ENCODE results near the gene ZNF579.

DNA sequence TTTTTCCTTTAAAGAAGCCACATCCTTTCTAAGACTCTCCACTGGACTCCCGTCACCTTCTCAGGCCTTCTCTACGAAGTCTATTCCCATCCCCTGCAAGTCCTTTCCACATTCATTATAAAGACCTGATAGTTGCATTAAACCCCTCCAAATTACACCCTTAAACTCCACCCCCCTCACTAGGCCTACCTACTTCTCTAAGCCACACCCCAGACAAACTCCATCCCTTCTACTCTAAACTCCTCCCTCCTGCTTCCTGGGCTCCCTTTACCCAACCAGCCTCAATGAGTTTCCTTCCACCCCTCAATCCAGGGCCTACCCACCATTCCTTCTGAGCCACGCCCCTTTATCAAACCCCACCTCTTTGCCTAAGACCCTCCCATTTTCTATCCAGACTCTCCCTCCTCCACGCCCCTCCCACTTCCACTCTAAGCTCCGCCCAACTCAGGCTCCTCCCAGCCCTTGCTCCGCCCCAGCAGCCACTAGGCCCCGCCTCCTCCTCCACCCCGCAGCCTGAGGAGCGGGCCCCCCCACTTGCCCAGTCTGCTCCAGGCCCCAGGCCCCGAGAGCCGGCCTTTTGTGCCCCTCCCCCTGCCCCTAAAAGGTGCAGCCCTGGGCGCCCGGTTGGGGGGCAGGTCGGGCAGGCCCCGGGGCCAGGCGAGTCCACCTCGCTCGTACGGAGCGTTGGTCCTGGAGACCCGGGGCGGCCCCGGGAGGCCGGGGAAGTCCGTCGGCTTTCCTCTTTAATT is 18.2 kb upstream of the ZNF579 start:
- TF ChIP-seq POLR2A (IDR thresholded peaks at IDR 0.05; ENCODE audit: low read depth, low read length) = no peak
- no peak for TF ChIP-seq EZH2 (IDR thresholded peaks at IDR 0.05; ENCODE audit: borderline replicate concordance, low read depth, low read length, severe bottlenecking)
- TF ChIP-seq POLR2AphosphoS5 (IDR thresholded peaks at IDR 0.05; ENCODE audit: insufficient read depth, low read depth, low read length) = peak; percentile 73
- TF ChIP-seq, protein P1, sequence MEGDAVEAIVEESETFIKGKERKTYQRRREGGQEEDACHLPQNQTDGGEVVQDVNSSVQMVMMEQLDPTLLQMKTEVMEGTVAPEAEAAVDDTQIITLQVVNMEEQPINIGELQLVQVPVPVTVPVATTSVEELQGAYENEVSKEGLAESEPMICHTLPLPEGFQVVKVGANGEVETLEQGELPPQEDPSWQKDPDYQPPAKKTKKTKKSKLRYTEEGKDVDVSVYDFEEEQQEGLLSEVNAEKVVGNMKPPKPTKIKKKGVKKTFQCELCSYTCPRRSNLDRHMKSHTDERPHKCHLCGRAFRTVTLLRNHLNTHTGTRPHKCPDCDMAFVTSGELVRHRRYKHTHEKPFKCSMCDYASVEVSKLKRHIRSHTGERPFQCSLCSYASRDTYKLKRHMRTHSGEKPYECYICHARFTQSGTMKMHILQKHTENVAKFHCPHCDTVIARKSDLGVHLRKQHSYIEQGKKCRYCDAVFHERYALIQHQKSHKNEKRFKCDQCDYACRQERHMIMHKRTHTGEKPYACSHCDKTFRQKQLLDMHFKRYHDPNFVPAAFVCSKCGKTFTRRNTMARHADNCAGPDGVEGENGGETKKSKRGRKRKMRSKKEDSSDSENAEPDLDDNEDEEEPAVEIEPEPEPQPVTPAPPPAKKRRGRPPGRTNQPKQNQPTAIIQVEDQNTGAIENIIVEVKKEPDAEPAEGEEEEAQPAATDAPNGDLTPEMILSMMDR (IDR thresholded peaks at IDR 0.05; ENCODE audit: extremely low read depth in 1 of 2, insufficient read depth in 1 of 2, low read depth in 1 of 2, low read length in 2 of 2) = no peak
- TF ChIP-seq, protein P2, sequence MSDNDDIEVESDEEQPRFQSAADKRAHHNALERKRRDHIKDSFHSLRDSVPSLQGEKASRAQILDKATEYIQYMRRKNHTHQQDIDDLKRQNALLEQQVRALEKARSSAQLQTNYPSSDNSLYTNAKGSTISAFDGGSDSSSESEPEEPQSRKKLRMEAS (IDR thresholded peaks at IDR 0.05; ENCODE audit: insufficient read depth, insufficient read length) = no peak
